22Rv1 (cell line): ENCODE measurements around the gene UBR2.

Experiments
- H3K27ac ChIP-seq: fragments of 450-650 bp; 2 replicates; pipeline ENCODE4 v1.5.1; 2017
- ZFX ChIP-seq: fragments of 450-650 bp; IDR thresholded peaks from 2 replicates; pipeline ENCODE4 v1.6.1; 2017; ENCODE audit warnings: antibody characterized with exemption, borderline replicate concordance
- TF ChIP-seq, protein P1 (sequence below): fragments of 450-650 bp; IDR thresholded peaks from 2 replicates; pipeline ENCODE4 v1.5.1; 2017; ENCODE audit warnings: mild to moderate bottlenecking

Gene UBR2

DNA sequence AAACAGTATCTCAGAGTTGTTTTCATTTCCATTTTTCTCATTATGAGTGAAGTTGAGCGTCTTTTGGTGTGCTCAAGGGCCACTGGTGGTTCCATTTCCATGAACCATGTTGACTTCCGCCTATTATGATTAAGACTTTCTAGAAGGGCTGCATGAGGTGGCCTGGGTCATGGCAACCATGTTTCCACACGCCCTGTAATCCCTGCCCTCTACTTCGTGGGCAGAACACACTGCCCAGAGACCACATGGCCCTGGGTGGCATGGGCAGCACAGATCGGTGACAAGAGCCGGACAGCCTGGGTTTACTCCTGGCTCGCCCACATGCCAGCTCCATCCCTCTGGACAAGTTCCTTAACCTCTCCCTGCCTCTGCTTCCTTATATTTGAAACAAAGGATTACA lies 143.8 kb downstream of the UBR2 start:
- TF ChIP-seq, protein P1, sequence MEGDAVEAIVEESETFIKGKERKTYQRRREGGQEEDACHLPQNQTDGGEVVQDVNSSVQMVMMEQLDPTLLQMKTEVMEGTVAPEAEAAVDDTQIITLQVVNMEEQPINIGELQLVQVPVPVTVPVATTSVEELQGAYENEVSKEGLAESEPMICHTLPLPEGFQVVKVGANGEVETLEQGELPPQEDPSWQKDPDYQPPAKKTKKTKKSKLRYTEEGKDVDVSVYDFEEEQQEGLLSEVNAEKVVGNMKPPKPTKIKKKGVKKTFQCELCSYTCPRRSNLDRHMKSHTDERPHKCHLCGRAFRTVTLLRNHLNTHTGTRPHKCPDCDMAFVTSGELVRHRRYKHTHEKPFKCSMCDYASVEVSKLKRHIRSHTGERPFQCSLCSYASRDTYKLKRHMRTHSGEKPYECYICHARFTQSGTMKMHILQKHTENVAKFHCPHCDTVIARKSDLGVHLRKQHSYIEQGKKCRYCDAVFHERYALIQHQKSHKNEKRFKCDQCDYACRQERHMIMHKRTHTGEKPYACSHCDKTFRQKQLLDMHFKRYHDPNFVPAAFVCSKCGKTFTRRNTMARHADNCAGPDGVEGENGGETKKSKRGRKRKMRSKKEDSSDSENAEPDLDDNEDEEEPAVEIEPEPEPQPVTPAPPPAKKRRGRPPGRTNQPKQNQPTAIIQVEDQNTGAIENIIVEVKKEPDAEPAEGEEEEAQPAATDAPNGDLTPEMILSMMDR = no peak
- no peak for TF ChIP-seq ZFX
- no peak overlapping the region for H3K27ac ChIP-seq

DNA sequence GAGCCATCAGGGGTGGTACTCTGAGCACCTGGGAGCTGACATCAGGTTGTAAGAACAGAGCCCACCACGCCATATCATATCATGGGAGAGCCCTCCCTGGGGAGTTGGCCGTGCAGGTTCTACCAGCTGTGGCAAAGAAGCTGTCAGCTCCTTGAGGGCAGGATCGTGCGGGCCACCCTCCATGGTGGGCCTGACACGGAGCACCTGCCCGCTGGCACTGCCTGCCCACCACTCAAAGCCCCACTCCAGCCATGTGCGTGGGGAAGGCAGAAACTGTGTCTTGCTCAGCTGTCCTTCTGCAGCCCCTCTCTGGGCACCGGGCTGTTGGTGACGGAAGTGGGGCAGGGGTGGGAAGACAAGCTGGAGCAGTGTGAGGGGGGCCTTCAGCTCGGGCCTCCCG lies 144.3 kb downstream of the UBR2 start:
- no peak overlapping the region for H3K27ac ChIP-seq
- TF ChIP-seq ZFX = no peak
- TF ChIP-seq, protein P1 = no peak

DNA sequence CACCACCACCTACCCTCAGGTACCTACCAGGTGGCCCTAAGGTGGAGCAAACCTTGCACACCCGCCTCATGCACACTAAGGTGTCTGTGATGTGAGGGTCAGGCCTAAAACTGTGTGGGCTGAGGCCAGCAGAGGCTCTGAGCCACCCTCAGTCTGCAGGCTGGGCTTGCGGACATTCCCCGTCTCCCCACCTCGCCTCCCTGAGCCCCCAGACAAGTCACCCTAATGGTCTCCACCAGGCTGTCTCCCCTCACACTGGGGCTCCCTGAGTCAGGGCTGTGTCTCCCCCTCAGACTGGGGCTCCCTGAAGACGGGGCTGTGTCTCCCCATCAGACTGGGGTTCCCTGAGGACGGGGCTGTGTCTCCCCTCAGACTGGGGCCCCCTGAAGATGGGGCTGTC lies 146.0 kb downstream of the UBR2 start:
- H3K27ac ChIP-seq = no peak overlapping the region
- TF ChIP-seq, protein P1 = no peak
- TF ChIP-seq ZFX = no peak

DNA sequence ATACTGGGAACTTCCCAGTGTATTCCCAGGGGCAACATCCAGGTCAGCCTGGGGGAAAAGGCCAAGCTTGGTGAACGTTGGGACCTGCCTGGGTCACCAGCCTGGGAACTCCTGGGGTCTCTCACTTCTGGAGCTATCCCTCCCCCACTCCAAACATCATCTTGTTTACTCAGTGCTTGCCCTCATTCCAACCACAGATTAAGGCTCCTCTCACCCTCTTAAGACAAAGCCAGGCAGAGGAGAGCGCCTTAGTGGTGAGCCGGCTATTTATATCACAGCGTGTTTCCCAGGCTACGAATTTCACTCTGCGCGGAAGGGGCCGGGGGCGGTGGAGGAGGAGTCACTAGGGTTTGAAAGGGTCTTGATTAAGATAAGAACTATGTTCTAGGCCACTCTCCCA lies 146.5 kb downstream of the UBR2 start:
- TF ChIP-seq, protein P1 = no peak
- no peak for TF ChIP-seq ZFX
- H3K27ac ChIP-seq = no peak overlapping the region

DNA sequence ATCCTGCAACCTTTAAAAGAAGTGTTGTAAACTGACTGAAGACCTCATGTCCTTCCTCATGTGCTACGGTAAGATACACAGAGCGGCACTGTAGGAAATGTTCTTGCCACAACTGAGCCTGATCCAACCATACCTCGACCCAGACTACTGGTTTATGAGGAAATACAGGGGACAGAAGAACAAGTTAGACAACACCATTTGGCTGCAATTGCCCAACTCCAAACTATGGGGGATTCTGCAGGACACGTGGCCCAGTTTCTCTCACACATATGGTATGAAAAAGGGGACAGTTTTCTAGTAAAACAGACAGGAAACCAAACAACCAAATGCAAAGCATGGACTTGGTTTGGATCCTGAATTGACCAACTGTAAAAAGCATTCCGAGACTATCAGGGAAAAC lies 148.1 kb downstream of the UBR2 start:
- TF ChIP-seq, protein P1 = no peak
- TF ChIP-seq ZFX = no peak
- H3K27ac ChIP-seq = no peak overlapping the region

DNA sequence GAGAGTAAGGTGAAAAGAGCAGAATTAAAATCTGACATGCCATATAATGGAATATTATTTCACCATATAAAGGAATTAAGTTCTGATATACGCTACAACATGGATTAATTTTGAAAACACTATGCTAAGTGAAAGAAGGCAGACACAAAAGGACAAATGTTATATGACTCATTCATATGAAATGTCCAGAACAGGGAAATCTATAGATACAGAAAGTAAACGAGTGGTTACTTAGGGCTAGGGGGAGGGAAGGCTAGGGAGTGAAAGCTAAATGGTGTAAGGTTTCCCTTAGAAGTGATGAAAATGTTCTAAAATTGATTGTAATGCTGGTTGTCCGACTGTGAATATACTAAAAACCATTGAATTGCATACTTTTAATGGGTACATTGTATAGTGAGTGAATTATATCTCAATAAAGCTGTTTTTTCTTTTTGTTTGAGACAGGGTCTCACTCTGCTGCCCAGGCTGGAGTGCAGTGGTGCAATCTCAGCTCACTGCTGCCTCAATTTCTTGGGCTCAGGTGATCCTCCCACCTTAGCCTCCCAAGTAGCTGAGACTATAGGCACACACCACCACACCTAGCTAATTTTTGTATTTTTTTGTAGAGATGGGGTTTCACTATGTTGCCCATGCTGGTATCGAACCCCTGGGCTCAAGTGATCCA lies 150.4 kb downstream of the UBR2 start:
- H3K27ac ChIP-seq = no peak overlapping the region
- no peak for TF ChIP-seq ZFX
- TF ChIP-seq, protein P1 = no peak

DNA sequence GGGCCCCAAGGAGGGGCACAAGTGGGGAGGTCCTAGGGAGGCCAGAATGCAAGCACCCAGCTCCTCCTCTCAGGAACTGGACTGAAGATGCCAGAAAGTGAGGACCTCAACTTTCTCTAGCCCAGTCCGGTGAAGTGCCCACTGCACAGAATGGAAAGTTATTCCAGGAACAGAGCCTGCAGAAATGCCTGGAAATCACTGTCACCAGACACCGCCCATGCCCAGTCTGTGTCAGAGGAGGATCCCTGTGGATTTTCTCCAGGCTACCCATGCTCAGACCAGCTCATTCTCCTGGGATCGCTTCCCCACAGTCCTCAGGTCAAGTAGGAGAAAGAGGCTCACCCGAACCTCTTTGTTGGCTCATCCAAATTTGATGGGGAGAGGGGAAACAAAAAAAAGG lies 152.0 kb downstream of the UBR2 start:
- no peak for TF ChIP-seq ZFX
- TF ChIP-seq, protein P1 = no peak

More for the DNA sequence above, 152.0 kb downstream of the UBR2 start:
- H3K27ac ChIP-seq = no peak overlapping the region
